H1 (cell line): Measurements from ENCODE around the gene ZDHHC19. TPM values are rescaled to one million over a fixed set of nuclear protein-coding genes. Genes with fewer than 3 reads are reported as not detected.

Experiments
- CTCF ChIA-PET: fragments of 300-600 bp; sonication (Branson Sonifier 250); formaldehyde crosslinking; loops from one replicate; lab custom pipeline; 2021; ENCODE audit not compliant: partially characterized antibody; lab: Charles Lee
- POLR2A ChIA-PET: fragments of 300-600 bp; sonication (Branson Sonifier 250); formaldehyde crosslinking; loops from one replicate; lab custom pipeline; 2021; ENCODE audit warnings: inconsistent platforms; ENCODE audit not compliant: partially characterized antibody; lab: Charles Lee
- DNase-seq, 2 experiments: peaks; one replicate each; pipeline versions ENCODE4 v3.0.0 to v3.0.0-alpha.2; 2010 to 2022; ENCODE audit warnings: low spot score in 2 of 2, low read depth in 1 of 2, mixed read lengths in 1 of 2
- FAIRE-seq: peaks from 2 replicates; lab custom pipeline; 2011; peaks lifted over from hg19 to GRCh38; lab: Jason Lieb, UNC
- H2AFZ ChIP-seq: 2 replicates; pipeline ENCODE4 v1.8.1; 2012; ENCODE audit warnings: low read length, inconsistent platforms
- H2AK5ac ChIP-seq: 2 replicates; pipeline ENCODE4 v1.6.1; 2013; ENCODE audit warnings: low read depth, low read length
- H2BK120ac ChIP-seq: replicated peaks from 2 replicates; pipeline ENCODE3; 2013; ENCODE audit warnings: low read depth, low read length, inconsistent platforms
- H2BK12ac ChIP-seq: 2 replicates; pipeline ENCODE4 v1.6.1; 2013; ENCODE audit warnings: low read depth, low read length
- H2BK15ac ChIP-seq: 2 replicates; pipeline ENCODE4 v1.6.1; 2013; ENCODE audit warnings: low read length
- H2BK20ac ChIP-seq: 2 replicates; pipeline ENCODE4 v1.6.1; 2013; ENCODE audit warnings: low read length
- H2BK5ac ChIP-seq: 2 replicates; pipeline ENCODE4 v1.6.1; 2013; ENCODE audit warnings: low read depth, low read length
- H3K14ac ChIP-seq: 2 replicates; pipeline ENCODE4 v1.6.1; 2013; ENCODE audit warnings: inconsistent platforms; ENCODE audit not compliant: insufficient read length
- H3K18ac ChIP-seq: 2 replicates; pipeline ENCODE4 v1.6.1; 2013; ENCODE audit warnings: low read length; ENCODE audit errors: extremely low read depth
- H3K23ac ChIP-seq: 2 replicates; pipeline ENCODE4 v1.6.1; 2013; ENCODE audit warnings: inconsistent platforms; ENCODE audit not compliant: insufficient read length
- H3K23me2 ChIP-seq: 2 replicates; pipeline ENCODE4 v1.6.1; 2013; ENCODE audit warnings: low read depth, low read length
- H3K27ac ChIP-seq: 2 replicates; pipeline ENCODE4 v1.6.1; 2011; ENCODE audit warnings: low read depth, low read length, inconsistent platforms
- H3K27me3 ChIP-seq, 4 experiments: replicated peaks in 1 of 4; 1 replicate in 1 of 4; 2 replicates in 3 of 4; pipeline versions ENCODE4 v1.6.1 to v1.8.1; 2011 to 2013; ENCODE audit warnings: low read length in 3 of 4, mild to moderate bottlenecking in 3 of 4, inconsistent platforms in 2 of 4, mixed read lengths in 2 of 4, moderate library complexity in 1 of 4; ENCODE audit not compliant: control insufficient read depth in 3 of 4, insufficient read depth in 3 of 4; ENCODE audit errors: extremely low read depth in 1 of 4
- H3K36me3 ChIP-seq, 4 experiments: 2 replicates each; pipeline versions ENCODE4 v1.6.1 to v1.8.1; 2011 to 2013; ENCODE audit warnings: mild to moderate bottlenecking in 4 of 4, low read length in 3 of 4, moderate library complexity in 2 of 4, control low read depth in 1 of 4, inconsistent platforms in 1 of 4; ENCODE audit not compliant: insufficient read depth in 4 of 4, control insufficient read depth in 2 of 4
- H3K4ac ChIP-seq: replicated peaks from 2 replicates; pipeline ENCODE3; 2013; ENCODE audit warnings: low read length, low read depth, mixed read lengths, inconsistent platforms; ENCODE audit not compliant: insufficient read length
- H3K4me1 ChIP-seq, 4 experiments: replicated peaks in 1 of 4; 1 replicate in 1 of 4; 2 replicates in 3 of 4; pipeline versions ENCODE4 v1.6.1 to v1.8.1; 2011 to 2013; ENCODE audit warnings: low read length in 3 of 4, inconsistent platforms in 2 of 4, mixed read lengths in 1 of 4; ENCODE audit not compliant: insufficient read depth in 4 of 4, control insufficient read depth in 3 of 4
- H3K4me2 ChIP-seq, 2 experiments: 2 replicates each; pipeline versions ENCODE4 v1.6.1 to v1.8.1; 2011 to 2013; ENCODE audit warnings: low read depth in 2 of 2, low read length in 2 of 2, control low read depth in 1 of 2, inconsistent platforms in 1 of 2, mild to moderate bottlenecking in 1 of 2; ENCODE audit not compliant: insufficient read depth in 1 of 2
- H3K4me3 ChIP-seq, 4 experiments: fragments of 200-600, 300-600 bp in 1 of 4; sonication (generic), shearing (Covaris generic), sonication (Bioruptor Twin) in 1 of 4; 2 replicates each; pipeline versions ENCODE4 v1.5.1 to v1.8.1; 2011 to 2016; ENCODE audit warnings: low read length in 4 of 4, low read depth in 3 of 4, control low read depth in 2 of 4, inconsistent platforms in 2 of 4, mild to moderate bottlenecking in 2 of 4, mixed read lengths in 1 of 4, moderate library complexity in 1 of 4; ENCODE audit not compliant: insufficient read depth in 2 of 4; ENCODE audit errors: extremely low read depth in 1 of 4
- H3K56ac ChIP-seq: replicated peaks from 2 replicates; pipeline ENCODE3; 2013; ENCODE audit warnings: low read depth, mild to moderate bottlenecking, mixed read lengths, low read length, inconsistent platforms; ENCODE audit not compliant: insufficient read length
- H3K79me1 ChIP-seq: 2 replicates; pipeline ENCODE4 v1.6.1; 2013; ENCODE audit warnings: low read depth, low read length, control low read depth
- H3K79me2 ChIP-seq, 2 experiments: 2 replicates each; pipeline versions ENCODE4 v1.6.1 to v1.8.1; 2012 to 2013; ENCODE audit warnings: low read length in 2 of 2, mild to moderate bottlenecking in 2 of 2, inconsistent platforms in 1 of 2; ENCODE audit not compliant: insufficient read depth in 2 of 2, control insufficient read depth in 1 of 2
- H3K9ac ChIP-seq, 4 experiments: replicated peaks in 1 of 4; 1 replicate in 1 of 4; 2 replicates in 3 of 4; pipeline versions ENCODE4 v1.6.1 to v1.8.1; 2011 to 2013; ENCODE audit warnings: low read depth in 3 of 4, low read length in 3 of 4, control low read depth in 2 of 4, mild to moderate bottlenecking in 2 of 4, moderate library complexity in 2 of 4, inconsistent platforms in 1 of 4; ENCODE audit errors: extremely low read depth in 1 of 4
- H3K9me3 ChIP-seq, 2 experiments: 2 replicates each; pipeline versions ENCODE4 v1.6.1 to v1.8.1; 2012 to 2013; ENCODE audit warnings: mild to moderate bottlenecking in 2 of 2, moderate library complexity in 2 of 2, control low read depth in 1 of 2, inconsistent platforms in 1 of 2, low read depth in 1 of 2, low read length in 1 of 2, mixed read lengths in 1 of 2; ENCODE audit not compliant: insufficient read depth in 2 of 2
- H4K20me1 ChIP-seq, 2 experiments: replicated peaks in 1 of 2; 2 replicates each; pipeline versions ENCODE3 to v1.8.1; 2011 to 2013; ENCODE audit warnings: inconsistent platforms in 2 of 2, low read length in 2 of 2, mild to moderate bottlenecking in 1 of 2; ENCODE audit not compliant: insufficient read depth in 2 of 2, control insufficient read depth in 1 of 2
- H4K5ac ChIP-seq: 2 replicates; pipeline ENCODE4 v1.6.1; 2013; ENCODE audit warnings: low read length, low read depth, mixed read lengths, inconsistent platforms; ENCODE audit not compliant: insufficient read length
- H4K8ac ChIP-seq: 2 replicates; pipeline ENCODE4 v1.8.0; 2013; ENCODE audit warnings: mild to moderate bottlenecking, moderate library complexity, low read length, inconsistent platforms; ENCODE audit not compliant: insufficient read depth; ENCODE audit errors: extremely low read depth
- H4K91ac ChIP-seq: replicated peaks from 2 replicates; pipeline ENCODE3; 2013; ENCODE audit warnings: low read length, mixed read lengths, inconsistent platforms; ENCODE audit not compliant: insufficient read length
- EGR1 ChIP-seq: IDR thresholded peaks from 2 replicates; pipeline ENCODE4 v1.6.1; 2011; ENCODE audit warnings: low read depth, low read length, borderline replicate concordance
- EP300 ChIP-seq, 2 experiments: IDR thresholded peaks; 1 replicate in 1 of 2; 2 replicates in 1 of 2; pipeline ENCODE4 v1.6.1; 2011 to 2012; ENCODE audit warnings: low read depth in 2 of 2, low read length in 2 of 2, mild to moderate bottlenecking in 2 of 2, borderline replicate concordance in 1 of 2, inconsistent platforms in 1 of 2, moderate library complexity in 1 of 2
- JUND ChIP-seq: IDR thresholded peaks from 2 replicates; pipeline ENCODE4 v1.6.1; 2011; ENCODE audit warnings: mild to moderate bottlenecking, improper control_type of control experiment, low read length
- RBBP5 ChIP-seq: IDR thresholded peaks from 2 replicates; pipeline ENCODE4 v1.7.1; 2012; ENCODE audit warnings: low read depth, mild to moderate bottlenecking, inconsistent platforms, low read length, moderate library complexity, borderline replicate concordance
- RNF2 ChIP-seq: fragments of 200-900, 300-1000 bp; sonication (generic); IDR thresholded peaks from 2 replicates; pipeline ENCODE4 v1.7.1; 2016; ENCODE audit warnings: borderline replicate concordance, low read depth, mild to moderate bottlenecking, antibody characterized with exemption, low read length; ENCODE audit not compliant: poor library complexity, severe bottlenecking; ENCODE audit errors: missing control alignments
- TAF7 ChIP-seq: optimal IDR thresholded peaks from 2 replicates; pipeline ENCODE3; 2011; ENCODE audit warnings: low read depth, mild to moderate bottlenecking, inconsistent platforms, low read length, moderate library complexity, borderline replicate concordance
- TBP ChIP-seq: IDR thresholded peaks from 2 replicates; pipeline ENCODE4 v1.6.1; 2011; ENCODE audit warnings: low read depth, low read length, improper control_type of control experiment
- TCF12 ChIP-seq: IDR thresholded peaks from 2 replicates; pipeline ENCODE4 v1.6.1; 2011; ENCODE audit warnings: low read depth, mild to moderate bottlenecking, low read length
- WGBS, 2 experiments: shearing (Covaris generic) in 1 of 2; methylation state at CpG; one replicate each; pipeline versions ENCODE4 v1.1.6 to v1.1.7; 2013 to 2015; ENCODE audit warnings: low lambda C conversion rate in 2 of 2, mixed read lengths in 2 of 2, inconsistent platforms in 1 of 2, low coverage in 1 of 2, missing lambda C conversion rate in 1 of 2; ENCODE audit not compliant: insufficient replicate concordance in 2 of 2, insufficient coverage in 1 of 2, insufficient read length in 1 of 2; ENCODE audit errors: extremely low coverage in 1 of 2, missing lambda C conversion rate in 1 of 2; 5-methylcytosine and 5-hydroxymethylcytosine counted together
- polyA plus RNA-seq, 7 experiments: library from polyadenylated mRNA; depleted of rRNA in 3 of 7; stranded (reverse) in 5 of 7; unstranded in 2 of 7; fragments of >200 nt in 5 of 7; fragments of 200-250 nt in 2 of 7; gene quantifications; 1 replicate in 5 of 7; 2 replicates in 1 of 7; 4 replicates in 1 of 7; pipeline versions ENCODE4 v1.2.1 to v1.2.3, GENCODE V29; 2011 to 2013; ENCODE audit warnings: missing spikeins in 2 of 7, mixed read lengths in 2 of 7
- total RNA-seq: library from RNA; stranded (reverse); fragmentation: NEBNext Ultra II Directional; extraction: Animal tissue kit (Norgen Biotek cat#: 25700); gene quantifications from 2 replicates; pipeline ENCODE4 v1.2.1, GENCODE V29; 2021
- TF ChIP-seq, protein P1 (sequence below): IDR thresholded peaks from 2 replicates; pipeline ENCODE4 v1.6.1; 2011; ENCODE audit warnings: low read depth, mild to moderate bottlenecking, low read length; ENCODE audit not compliant: insufficient read depth
- TF ChIP-seq, protein P2 (sequence below), 3 experiments: IDR thresholded peaks; 1 replicate in 2 of 3; 2 replicates in 1 of 3; pipeline versions ENCODE4 v1.5.1 to v1.6.1; 2011; ENCODE audit warnings: low read length in 3 of 3, mild to moderate bottlenecking in 3 of 3, inconsistent platforms in 2 of 3, low read depth in 1 of 3, moderate library complexity in 1 of 3; ENCODE audit not compliant: insufficient read depth in 1 of 3; ENCODE audit errors: control extremely low read depth in 1 of 3

ZDHHC19 gene
- total and polyA plus RNA-seq, 2 of the 8 experiments (the other 6 are each of a cell fraction or from before 2014, with no cell fraction given), result 2.5 to 4.1 TPM

DNA sequence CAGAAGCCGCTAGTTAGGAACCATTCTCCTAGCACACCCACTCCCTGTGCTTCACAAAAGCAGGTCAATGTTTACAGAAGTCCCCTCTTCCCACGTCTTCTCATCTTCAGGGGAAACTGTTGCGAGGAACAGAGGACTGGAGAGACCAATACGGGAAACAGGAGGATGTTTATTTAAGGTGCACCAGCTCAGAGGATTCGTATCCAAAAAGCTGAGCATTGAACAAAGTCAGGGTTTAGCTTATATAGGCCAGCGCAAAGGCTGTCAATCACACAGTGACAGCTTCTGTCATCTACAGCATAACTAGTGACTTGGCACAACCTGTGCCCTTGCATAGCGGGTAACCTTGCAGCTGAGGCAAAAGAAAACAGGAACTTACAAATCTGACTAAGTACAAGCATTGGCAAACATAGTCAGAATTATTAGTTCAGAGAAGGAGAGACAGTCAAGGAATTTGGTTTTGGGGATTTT lies 61.3 kb downstream of the ZDHHC19 start:
- H4K91ac ChIP-seq, result no peak overlapping the region
- no peak overlapping the region for H3K4me3 ChIP-seq
- no peaks in the 10 kb centered on the region for H3K79me2 ChIP-seq
- FAIRE-seq, result no peak
- H2BK5ac ChIP-seq, result no peak overlapping the region
- H2BK15ac ChIP-seq, result no peak overlapping the region
- H3K27me3 ChIP-seq, result no peaks in the 10 kb centered on the region
- no peak overlapping the region for H2BK120ac ChIP-seq
- H3K23ac ChIP-seq, result no peak overlapping the region
- H4K20me1 ChIP-seq, result no peaks in the 10 kb centered on the region
- H3K4me2 ChIP-seq, result no peak overlapping the region
- no peak overlapping the region for H3K14ac ChIP-seq
- no peak overlapping the region for H3K18ac ChIP-seq
- H2AK5ac ChIP-seq, result no peak overlapping the region
- H3K9me3 ChIP-seq, result peaks cover 4 to 8% of the 10 kb centered on the region in 2 experiments
- H3K36me3 ChIP-seq, result no peaks in the 10 kb centered on the region
- CTCF ChIA-PET, result interaction anchor here (0.5 to 1.0 kb wide), 3 partner anchors 30 to 58 kb away, joined by 3 to 4 read pairs (median 3); no protein-coding TSS in a partner anchor
- no peak overlapping the region for H4K5ac ChIP-seq
- DNase-seq, result no peak
- H3K56ac ChIP-seq, result no peak overlapping the region
- no peak overlapping the region for H3K27ac ChIP-seq
- no peak overlapping the region for H2BK12ac ChIP-seq
- no peaks in the 10 kb centered on the region for H3K23me2 ChIP-seq
- POLR2A ChIA-PET, result no interaction called here
- no peak overlapping the region for H3K4ac ChIP-seq
- no peak overlapping the region for H2AFZ ChIP-seq
- H4K8ac ChIP-seq, result no peak overlapping the region; the same call in 1 of the 2 replicates
- WGBS, 2 experiments, result 92% methylated on average over 7 of the region's 7 CpGs; no CpG with 5 or more reads in 1 of the 2 experiments
- H3K9ac ChIP-seq, result no peak overlapping the region
- H2BK20ac ChIP-seq, result no peak overlapping the region
- no peaks in the 10 kb centered on the region for H3K79me1 ChIP-seq
- peaks cover 0 to 6% (median 2%) of the 10 kb centered on the region in 4 experiments; a peak in 3 of 7 replicates for H3K4me1 ChIP-seq
- no peak for TF ChIP-seq TAF7
- no peak for TF ChIP-seq TBP
- TF ChIP-seq, protein P1, sequence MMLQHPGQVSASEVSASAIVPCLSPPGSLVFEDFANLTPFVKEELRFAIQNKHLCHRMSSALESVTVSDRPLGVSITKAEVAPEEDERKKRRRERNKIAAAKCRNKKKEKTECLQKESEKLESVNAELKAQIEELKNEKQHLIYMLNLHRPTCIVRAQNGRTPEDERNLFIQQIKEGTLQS, result no peak
- no peak for TF ChIP-seq TCF12
- no peak for TF ChIP-seq RNF2
- TF ChIP-seq, protein P2, sequence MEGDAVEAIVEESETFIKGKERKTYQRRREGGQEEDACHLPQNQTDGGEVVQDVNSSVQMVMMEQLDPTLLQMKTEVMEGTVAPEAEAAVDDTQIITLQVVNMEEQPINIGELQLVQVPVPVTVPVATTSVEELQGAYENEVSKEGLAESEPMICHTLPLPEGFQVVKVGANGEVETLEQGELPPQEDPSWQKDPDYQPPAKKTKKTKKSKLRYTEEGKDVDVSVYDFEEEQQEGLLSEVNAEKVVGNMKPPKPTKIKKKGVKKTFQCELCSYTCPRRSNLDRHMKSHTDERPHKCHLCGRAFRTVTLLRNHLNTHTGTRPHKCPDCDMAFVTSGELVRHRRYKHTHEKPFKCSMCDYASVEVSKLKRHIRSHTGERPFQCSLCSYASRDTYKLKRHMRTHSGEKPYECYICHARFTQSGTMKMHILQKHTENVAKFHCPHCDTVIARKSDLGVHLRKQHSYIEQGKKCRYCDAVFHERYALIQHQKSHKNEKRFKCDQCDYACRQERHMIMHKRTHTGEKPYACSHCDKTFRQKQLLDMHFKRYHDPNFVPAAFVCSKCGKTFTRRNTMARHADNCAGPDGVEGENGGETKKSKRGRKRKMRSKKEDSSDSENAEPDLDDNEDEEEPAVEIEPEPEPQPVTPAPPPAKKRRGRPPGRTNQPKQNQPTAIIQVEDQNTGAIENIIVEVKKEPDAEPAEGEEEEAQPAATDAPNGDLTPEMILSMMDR (IDR thresholded peaks at IDR 0.05; ENCODE audit: control extremely low read depth in 1 of 3, insufficient read depth in 1 of 3, low read depth in 1 of 3, low read length in 3 of 3), result no peak
- TF ChIP-seq JUND, result no peak
- TF ChIP-seq EGR1, result no peak
- TF ChIP-seq RBBP5, result no peak
- no peak for TF ChIP-seq EP300 (IDR thresholded peaks at IDR 0.05; ENCODE audit: borderline replicate concordance in 1 of 2, low read depth in 2 of 2, low read length in 2 of 2)
